Tibial nerve (tissue), 4 donors: ENCODE data around the gene NEK3. TPM values are rescaled to one million over a fixed set of nuclear protein-coding genes. Genes with fewer than 3 reads are reported as not detected.
"Not testable (repeated sequence)": the region's sequence is repeated elsewhere in the genome, so short reads cannot be mapped to it uniquely, and the experiment has no call there.

Source experiments
- DNase-seq, 2 donors: peaks; one replicate each; pipeline ENCODE4 v3.0.0-alpha.2; 2019; ENCODE audit warnings: low spot score in 2 of 2
- H3K27ac ChIP-seq, 4 donors: fragments of 200-600 bp; sonication (generic) in 3 of 4; one replicate each; pipeline ENCODE4 v1.5.1; 2017 to 2019; ENCODE audit warnings: mild to moderate bottlenecking in 1 of 4
- H3K27me3 ChIP-seq, 2 donors: fragments of 200-600 bp; sonication (generic) in 1 of 2; one replicate each; pipeline versions ENCODE4 v1.5.1 to v1.6.0; 2017 to 2019
- H3K36me3 ChIP-seq, 3 donors: fragments of 200-600 bp; sonication (generic); one replicate each; pipeline ENCODE4 v1.5.1; 2018 to 2019
- H3K4me1 ChIP-seq, 4 donors: fragments of 200-600 bp; sonication (generic) in 3 of 4; one replicate each; pipeline ENCODE4 v1.5.1; 2017 to 2019
- H3K4me3 ChIP-seq, 4 donors: fragments of 200-600 bp; sonication (generic) in 3 of 4; one replicate each; pipeline ENCODE4 v1.5.1; 2017 to 2019; ENCODE audit warnings: mild to moderate bottlenecking in 1 of 4, moderate library complexity in 1 of 4
- H3K9me3 ChIP-seq, 4 donors: fragments of 200-600 bp; sonication (generic) in 3 of 4; one replicate each; pipeline ENCODE4 v1.5.1; 2017 to 2019
- CTCF ChIP-seq, 5 experiments: fragments of 200-600 bp in 3 of 5; fragments of 450-650 bp in 2 of 5; sonication (generic) in 3 of 5; IDR thresholded peaks; one replicate each; pipeline ENCODE4 v1.5.1; 2016 to 2019; ENCODE audit warnings: antibody characterized with exemption in 5 of 5, mild to moderate bottlenecking in 3 of 5, moderate library complexity in 2 of 5
- EP300 ChIP-seq, 2 donors: sonication (generic); formaldehyde crosslinking; IDR thresholded peaks; one replicate each; pipeline ENCODE4 v1.6.1; 2017; ENCODE audit warnings: antibody characterized with exemption in 2 of 2, mild to moderate bottlenecking in 1 of 2
- POLR2A ChIP-seq, 2 donors: fragments of 450-650 bp; IDR thresholded peaks; one replicate each; pipeline ENCODE4 v1.6.1; 2017; ENCODE audit warnings: antibody characterized with exemption in 2 of 2, mild to moderate bottlenecking in 2 of 2, moderate library complexity in 2 of 2
- WGBS, 2 donors: methylation state at CpG; one replicate each; pipeline ENCODE4 v1.1.5; 2018; 5-methylcytosine and 5-hydroxymethylcytosine counted together
- total RNA-seq, 4 donors: library from RNA; depleted of rRNA; stranded (reverse); fragments of >200 nt; gene quantifications; one replicate each; pipeline ENCODE4 v1.1.0, GENCODE V29; 2016

NEK3 gene
- total RNA-seq, 4 donors from 2014 or later, result 22.0 to 49.8 (median 36.7) TPM

GRCh38 chr13:52091473-52091872 is 67.9 kb downstream of the NEK3 start:
- Histone ChIP-seq H3K36me3 (no peaks in the 10 kb centered on the region), H3K9me3 (no peaks in the 10 kb centered on the region), H3K27me3 (no peaks in the 10 kb centered on the region), H3K27ac (no peak overlapping the region), H3K4me3 (no peak overlapping the region), H3K4me1 (no peaks in the 10 kb centered on the region)
- TF ChIP-seq POLR2A (IDR thresholded peaks at IDR 0.05) (no peak), EP300 (IDR thresholded peaks at IDR 0.05) (no peak), CTCF (IDR thresholded peaks at IDR 0.05) (no peak)
- DNase-seq, result no peak
- WGBS, 2 donors, result 68 to 72% methylated on average over 2 of the region's 2 CpGs

GRCh38 chr13:52085421-52085820 is 74.0 kb downstream of the NEK3 start:
- H3K9me3 ChIP-seq, result no peaks in the 10 kb centered on the region
- no peak for TF ChIP-seq EP300 (IDR thresholded peaks at IDR 0.05)
- no peak for TF ChIP-seq CTCF (IDR thresholded peaks at IDR 0.05)
- no peak for TF ChIP-seq POLR2A (IDR thresholded peaks at IDR 0.05)

GRCh38 chr13:52084981-52085380 is 74.4 kb downstream of the NEK3 start:
- H3K36me3 ChIP-seq, H3K4me1 ChIP-seq, H3K27me3 ChIP-seq, H3K9me3 ChIP-seq, H3K4me3 ChIP-seq, H3K27ac ChIP-seq, DNase-seq: not testable (repeated sequence)
- 97 to 99% methylated on average over 3 of the region's 3 CpGs for WGBS, 2 donors

More at GRCh38 chr13:52085421-52085820, 74.0 kb downstream of the NEK3 start:
- no peak overlapping the region for H3K27ac ChIP-seq
- no peaks in the 10 kb centered on the region for H3K4me1 ChIP-seq
- no peak for DNase-seq
- H3K36me3 ChIP-seq, result no peaks in the 10 kb centered on the region
- no peaks in the 10 kb centered on the region for H3K27me3 ChIP-seq
- WGBS, 2 donors, result 93 to 96% methylated on average over 2 of the region's 2 CpGs
- H3K4me3 ChIP-seq, result no peak overlapping the region

Other genes with a start within 250 kb of the NEK3 start
- gene ATP7B, start 148.1 kb downstream of the NEK3 start, total RNA-seq, result 1 to 10 TPM; 5.1 to 8.4 (median 6.7) TPM
- 10 to 100 TPM; 12.2 to 24.7 (median 16.4) TPM for gene ALG11, start 147.2 kb downstream of the NEK3 start, total RNA-seq
- gene UTP14C, start 134.9 kb downstream of the NEK3 start, total RNA-seq, result 10 to 100 TPM; 14.9 to 26.7 (median 19.6) TPM
- under 1 TPM; 0.30 to 0.66 (median 0.61) TPM for gene NEK5, start 30.5 kb downstream of the NEK3 start, total RNA-seq
- 10 to 100 TPM in 1 of 4 donors, 1 to 10 TPM in 3; 6.1 to 10.5 (median 7.8) TPM for gene THSD1, start 246.6 kb upstream of the NEK3 start, total RNA-seq